GM19240 (cell line): ENCODE measurements around the gene GJA9.
"Not testable (repeated sequence)": the region's sequence is repeated elsewhere in the genome, so short reads cannot be mapped to it uniquely, and the experiment has no call there.

ENCODE experiments used
- DNase-seq: peaks from one replicate; pipeline ENCODE4 v3.0.0; 2011; ENCODE audit warnings: low spot score; ENCODE audit not compliant: insufficient read length

GJA9 gene

DNA sequence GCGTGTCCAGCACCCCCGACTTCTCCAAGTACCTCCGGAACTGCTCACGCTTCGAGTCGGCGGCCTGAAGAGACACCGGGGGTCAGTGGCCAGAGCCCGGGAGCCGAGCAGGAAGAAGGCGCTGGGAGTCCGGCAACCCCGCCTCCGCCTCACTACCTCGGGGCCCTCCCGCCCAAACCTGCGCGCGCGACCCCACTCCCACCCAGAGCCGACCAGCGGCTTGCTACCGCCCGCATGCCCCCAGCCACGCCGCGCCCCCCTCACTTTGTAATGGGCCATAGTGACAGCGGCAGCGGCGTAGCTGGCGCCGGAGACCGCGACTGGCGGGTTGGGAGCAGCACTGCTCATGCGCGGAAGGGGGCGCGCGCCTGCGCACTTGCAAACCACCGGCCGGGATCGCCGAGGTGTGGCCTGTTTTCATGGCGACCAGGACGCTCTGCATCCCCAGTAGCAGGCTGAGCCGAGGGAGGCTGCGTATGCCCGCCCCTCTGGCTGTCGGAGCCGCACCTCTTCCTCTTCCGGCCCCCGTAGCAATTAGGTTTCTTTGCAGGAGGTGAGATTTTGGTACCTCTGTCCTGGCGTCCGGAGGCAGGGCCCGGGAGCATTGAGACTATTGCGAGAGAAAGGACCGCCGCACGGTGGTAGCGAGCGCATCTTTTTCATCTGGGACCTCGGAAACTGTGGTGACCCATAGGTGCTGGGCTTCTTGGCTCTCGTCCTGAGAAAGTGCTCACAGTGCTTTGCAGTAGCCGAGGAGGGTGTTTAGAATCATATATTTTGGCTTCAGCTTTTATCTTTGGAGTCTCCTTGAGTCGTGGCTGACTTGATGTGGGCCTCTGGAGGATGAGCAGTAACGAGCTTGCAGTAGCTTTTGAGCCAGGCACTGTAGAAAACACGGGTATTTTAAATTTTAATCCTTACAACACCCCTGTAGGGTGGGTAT, 8.1 kb downstream of the GJA9 start, which contains the start of gene MYCBP:
Gene MYCBP (minus strand): TSS at position 322 of the 943 bp plus-strand sequence. CDS start 43 bp downstream, at position 279.
- DNase-seq: peak; percentile 92

DNA sequence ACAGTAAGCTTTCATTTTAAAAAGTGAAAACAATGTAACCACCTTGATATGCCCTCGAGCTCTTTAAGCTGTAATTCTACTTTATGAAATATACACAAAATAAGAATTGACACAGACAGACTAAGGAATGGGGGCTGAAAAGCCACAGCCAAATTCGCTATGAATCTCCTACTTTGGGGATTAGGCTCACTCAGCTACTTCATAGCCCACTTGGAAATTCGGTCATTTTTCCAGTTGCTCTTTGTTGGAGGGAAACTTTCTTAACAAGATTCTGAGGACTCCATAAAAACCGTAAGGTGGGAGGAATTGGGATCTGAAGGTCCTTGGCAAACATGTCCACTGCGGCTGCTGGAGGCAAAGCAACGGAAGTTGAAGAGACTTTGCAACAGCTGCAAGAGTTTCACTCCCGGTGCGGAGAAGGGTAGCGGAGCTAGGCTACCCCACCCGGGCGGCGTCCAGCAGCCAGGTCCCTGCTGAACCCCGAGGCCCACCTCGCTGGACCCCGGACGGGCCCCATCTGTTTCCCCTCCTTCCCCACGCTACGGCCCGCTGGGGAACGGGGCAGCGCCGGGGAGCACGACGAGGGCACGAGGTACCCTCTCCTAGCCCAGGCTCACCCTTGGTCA, 8.9 kb downstream of the GJA9 start:
- DNase-seq: no peak

DNA sequence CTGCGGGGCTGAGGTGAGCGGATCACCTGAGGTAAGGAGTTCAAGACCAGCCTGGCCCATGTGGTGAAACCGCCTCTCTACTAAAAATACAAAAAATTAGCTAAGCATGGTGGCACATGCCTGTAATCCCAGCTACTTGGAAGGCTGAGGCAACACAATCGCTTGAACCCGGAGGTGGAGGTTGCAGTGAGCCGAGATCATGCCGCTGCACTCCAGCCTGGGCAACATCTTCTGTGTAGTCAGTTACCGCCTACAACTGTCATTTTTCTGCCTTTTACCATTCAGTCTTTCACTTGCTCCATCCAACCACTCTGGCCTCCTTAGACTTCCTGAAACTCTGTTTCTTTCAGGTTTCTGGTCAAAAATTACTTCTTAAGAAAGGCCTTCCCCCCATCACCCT, 10.4 kb downstream of the GJA9 start:
- DNase-seq: no peak

DNA sequence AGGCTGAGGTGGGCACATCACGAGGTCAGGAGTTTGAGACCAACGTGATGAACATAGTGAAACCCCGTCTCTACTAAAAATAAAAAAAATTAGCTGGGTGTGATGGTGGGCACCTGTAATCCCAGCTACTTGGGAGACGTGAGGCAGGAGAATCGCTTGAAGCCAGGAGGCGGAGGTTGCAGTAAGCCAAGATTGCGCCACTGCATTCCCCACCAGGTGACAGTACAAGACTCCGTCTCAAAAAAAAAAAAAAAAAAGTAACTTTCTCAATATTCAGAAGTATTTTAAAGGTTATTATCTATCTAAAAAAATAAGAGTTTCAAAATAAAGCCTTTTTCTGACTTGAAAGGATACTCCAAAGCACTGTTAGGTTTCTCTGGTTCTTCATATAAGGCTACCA, 14.2 kb downstream of the GJA9 start:
- no peak for DNase-seq

DNA sequence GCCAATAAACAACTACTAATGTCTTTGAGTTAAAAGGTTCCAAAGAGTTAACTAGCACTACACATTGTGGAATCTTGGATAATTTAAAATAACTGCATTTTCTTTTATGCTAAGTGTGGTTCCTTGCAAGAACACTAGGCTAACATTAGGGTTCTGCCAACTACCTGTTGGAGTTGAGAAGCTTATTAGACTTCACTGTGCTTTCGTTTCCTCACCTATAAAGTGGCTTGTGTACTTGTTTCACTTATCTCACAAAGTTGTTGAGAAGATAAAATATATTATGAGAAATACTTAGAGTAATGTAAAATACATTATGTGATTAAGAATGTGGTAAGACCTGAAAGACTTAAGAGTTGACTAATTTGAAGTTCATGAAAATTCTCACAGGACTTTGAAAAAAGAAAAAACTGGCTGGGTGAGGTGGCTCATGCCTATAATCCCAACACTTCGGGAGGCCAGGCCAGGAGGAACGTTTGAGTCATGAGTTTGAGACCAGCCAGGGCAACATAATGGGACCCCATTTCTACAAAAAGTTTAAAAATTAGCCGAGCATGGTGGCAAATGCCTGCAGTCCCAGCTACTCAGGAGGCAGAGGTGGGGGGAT, 16.2 kb downstream of the GJA9 start:
- no peak for DNase-seq

DNA sequence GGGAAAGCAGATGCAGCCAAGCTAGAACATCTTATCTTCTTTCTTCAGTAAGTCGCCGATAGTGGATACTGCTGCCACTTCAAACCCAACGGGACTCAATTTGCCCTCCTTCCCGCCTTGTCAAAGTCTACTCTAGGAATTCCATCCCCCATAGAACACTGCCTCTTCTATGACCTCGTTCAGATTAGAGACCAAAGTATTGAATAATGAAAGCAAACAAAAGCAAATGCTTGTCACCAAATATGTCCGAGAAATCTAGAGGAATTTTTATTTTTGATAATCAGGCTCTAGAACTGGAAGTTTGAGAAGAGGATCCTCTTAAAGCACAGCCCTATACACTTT, 21.0 kb downstream of the GJA9 start:
- DNase-seq: no peak

DNA sequence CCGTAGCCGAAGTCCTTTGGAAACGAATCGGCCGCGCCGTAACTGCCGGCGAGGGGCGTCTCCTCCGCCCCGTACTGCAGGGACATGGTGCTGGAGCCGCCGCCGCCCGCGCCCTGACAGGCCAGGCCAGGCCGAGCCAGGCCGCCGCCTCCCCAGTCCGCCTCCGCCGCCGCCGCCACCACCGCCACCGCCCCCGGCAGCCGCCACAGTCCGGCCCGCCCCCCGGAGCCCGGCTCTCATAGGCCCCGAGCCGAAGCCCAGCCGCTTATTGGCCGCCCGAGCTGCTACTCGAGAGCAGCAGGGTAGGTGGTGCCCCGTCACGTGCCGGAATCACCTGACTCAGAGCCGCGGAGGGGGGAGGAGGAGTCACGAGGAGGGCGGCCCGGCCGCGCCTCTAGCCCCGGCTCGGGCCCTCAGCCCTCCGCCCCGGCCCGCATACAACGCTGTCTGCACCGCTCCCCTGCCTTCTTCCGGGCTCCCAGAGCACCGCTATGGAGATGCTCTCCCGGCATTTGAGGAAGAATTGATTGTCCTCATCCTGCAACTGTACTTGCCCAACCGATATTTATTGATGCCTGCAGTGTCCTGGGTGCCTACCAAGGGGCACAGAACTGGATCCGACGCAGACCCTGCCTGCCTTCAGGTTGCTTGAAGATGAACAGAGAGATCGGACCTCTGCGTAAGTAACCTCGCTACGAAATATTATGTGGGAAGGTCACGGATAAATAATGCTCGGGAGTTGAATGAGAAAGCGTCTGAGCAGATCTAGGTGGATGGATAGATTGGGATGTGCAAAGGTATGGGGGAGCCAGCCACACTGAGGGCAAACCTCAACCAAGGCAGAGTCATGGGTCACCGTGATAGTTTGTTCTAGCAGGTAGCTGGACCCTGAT, 21.6 kb downstream of the GJA9 start, which contains the start of gene RRAGC:
Gene RRAGC (minus strand): TSS at position 212 of the 893 bp plus-strand sequence. CDS start 126 bp downstream, at position 86.
- DNase-seq: peak; percentile 95

DNA sequence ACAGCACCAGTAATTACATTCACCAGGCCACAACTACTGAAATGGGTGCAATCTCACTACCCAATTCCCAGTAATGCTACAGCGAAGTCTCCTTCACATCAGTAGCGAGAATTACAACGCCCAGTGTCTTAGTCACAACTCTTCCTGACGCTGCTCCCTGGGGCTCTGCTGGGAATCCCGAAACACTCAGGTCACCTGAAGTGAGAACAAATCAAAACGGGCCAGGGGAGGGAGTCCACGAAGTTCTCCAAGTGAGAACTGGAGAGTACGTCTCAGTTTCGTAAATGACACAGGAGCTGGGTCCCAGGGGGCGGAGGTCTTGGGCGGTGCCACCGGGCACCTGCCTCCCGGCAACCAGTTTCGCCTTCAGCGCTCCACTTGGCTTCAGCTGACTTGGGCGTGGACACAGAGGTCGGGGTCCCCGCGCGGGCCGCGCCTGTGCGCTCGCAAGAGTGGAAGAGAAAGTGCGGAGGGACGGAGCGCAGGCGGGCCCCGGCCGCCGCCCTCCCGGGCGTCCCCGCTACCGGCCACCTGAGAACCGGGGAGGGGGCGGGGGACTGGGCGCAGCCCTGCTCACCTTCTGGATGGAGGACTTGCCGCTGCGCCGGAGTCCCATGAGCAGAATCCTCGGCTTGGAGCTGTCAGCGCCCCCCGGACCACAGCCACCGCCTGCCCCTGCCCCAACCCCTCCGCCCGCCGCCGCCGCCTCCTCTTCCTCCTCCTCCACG, 22.4 kb downstream of the GJA9 start:
- DNase-seq: no peak

DNA sequence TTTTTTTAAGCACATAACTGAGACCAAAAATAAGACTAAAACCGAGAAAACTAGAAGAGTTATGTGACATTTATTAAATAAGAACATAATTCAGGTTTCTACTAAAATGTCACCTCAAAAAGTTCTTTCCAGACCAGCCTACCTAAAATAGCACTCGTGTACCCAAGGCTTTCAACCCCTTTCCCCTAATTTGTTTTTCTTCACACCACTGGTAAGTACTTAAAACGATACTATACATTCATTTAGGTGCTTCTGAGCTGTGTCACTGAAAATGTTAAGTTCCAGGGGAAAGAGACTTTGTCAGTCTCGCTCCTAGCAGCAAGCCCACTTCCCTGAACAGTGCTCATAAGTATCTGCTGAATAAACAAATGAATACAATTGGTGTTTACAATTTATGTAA, 28.6 kb downstream of the GJA9 start:
- DNase-seq: no peak

DNA sequence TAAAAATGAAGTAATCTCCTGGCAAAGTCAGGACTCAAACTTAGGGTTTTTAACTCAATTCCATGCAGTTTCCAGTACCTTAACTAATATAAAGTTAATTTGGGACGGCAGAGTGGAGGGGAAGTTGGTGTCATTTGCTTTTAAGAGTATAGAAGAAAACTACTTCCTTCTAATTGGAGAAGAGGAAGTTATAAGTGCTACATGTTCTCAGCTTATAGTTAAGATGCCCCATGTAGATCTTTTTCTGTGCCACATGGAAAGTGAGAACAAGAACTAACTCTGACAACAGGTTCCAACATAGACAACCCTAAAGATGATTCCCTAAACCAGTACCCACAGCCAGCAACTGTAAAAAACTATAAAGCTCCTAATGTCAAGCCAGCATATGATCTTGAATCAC, 33.3 kb downstream of the GJA9 start:
- no peak for DNase-seq

DNA sequence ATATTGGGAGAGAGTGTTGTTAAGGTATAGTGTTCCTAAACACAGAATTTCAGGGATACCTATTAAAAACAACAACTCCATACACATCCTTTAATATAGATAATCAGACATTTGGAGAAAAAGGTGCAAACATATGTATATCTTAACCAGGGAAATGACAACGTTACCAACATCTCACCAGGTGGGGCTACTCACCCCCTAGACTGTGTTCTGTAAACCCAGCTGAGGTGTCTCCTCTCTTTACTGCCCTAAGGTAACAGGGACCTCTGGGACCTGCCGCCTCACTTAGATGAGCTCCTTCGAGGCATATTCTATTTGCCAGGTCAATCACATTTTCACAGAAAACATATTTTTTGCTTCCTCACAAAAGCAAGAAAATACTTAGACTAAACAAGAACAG, 35.2 kb downstream of the GJA9 start:
- no peak for DNase-seq

DNA sequence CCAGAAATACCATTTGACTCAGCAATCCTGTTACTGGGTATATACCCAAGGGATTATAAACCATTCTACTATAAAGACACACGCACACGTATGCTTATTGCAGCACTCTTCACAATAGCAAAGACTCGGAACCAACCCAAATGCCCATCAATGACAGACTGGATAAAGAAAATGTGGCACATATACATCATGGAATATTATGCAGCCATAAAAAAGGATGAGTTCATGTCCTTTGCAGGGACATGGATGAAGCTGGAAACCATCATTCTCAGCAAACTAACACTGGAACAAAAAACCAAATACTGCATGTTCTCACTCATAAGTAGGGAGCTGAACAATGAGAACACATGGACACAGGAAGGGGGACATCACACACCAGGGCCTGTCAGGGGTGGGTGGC, 36.3 kb downstream of the GJA9 start:
- DNase-seq: not testable (repeated sequence)

DNA sequence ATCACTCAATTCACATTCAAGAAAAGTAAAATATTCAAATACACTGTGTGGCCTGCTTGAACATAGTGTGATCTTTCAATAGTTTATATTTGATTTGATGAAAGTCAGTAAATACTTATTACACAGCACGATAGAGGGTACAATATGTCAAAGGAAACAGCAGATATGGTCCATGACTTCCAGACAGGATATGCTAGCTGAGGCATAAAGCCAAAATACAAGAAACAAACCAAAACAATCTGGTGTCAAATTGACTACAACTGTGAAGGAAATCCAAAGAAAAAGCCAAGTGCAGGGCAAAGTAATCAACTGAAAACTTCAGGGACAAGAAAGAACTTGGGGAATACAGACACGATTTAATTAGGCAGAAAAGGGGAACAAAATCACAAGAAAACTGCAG, 41.1 kb downstream of the GJA9 start:
- DNase-seq: no peak

DNA sequence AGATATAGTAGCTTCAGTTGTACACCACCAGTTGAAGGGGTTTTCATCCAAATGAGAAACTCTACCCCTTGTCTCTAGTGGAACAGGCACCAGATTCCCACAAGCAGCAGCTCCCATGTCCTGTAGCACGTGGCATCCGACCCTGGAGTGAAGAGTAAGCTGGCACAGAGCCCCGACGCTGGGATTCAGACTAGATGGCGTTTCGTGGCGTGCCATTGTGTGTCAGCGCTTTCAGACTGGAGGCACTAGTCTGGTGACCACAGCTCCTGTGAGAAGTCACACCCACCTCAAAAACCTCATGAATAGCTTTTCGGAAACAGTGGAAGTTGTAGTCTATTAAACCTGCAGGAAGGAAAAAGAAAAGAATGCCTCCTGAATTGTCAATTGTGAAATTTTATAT, 42.0 kb downstream of the GJA9 start:
- no peak for DNase-seq

DNA sequence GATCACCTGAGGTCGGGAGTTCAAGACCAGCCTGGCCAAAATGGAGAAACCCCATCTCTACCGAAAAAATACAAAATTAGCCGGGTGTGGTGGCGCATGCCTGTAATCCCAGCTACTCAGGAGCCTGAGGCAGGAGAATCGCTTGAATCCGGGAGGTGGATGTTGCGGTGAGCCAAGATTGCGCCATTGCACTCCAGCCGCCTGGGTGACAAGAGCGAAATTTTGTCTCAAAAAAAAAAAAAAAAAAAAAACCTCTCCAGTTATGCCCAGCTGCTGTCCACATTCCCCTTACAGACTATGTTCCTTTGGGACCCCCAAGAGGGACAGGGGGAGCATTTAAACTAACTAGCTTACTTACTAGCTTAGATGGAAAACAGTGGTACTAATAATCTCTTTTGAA, 45.1 kb downstream of the GJA9 start:
- not testable (repeated sequence) for DNase-seq

DNA sequence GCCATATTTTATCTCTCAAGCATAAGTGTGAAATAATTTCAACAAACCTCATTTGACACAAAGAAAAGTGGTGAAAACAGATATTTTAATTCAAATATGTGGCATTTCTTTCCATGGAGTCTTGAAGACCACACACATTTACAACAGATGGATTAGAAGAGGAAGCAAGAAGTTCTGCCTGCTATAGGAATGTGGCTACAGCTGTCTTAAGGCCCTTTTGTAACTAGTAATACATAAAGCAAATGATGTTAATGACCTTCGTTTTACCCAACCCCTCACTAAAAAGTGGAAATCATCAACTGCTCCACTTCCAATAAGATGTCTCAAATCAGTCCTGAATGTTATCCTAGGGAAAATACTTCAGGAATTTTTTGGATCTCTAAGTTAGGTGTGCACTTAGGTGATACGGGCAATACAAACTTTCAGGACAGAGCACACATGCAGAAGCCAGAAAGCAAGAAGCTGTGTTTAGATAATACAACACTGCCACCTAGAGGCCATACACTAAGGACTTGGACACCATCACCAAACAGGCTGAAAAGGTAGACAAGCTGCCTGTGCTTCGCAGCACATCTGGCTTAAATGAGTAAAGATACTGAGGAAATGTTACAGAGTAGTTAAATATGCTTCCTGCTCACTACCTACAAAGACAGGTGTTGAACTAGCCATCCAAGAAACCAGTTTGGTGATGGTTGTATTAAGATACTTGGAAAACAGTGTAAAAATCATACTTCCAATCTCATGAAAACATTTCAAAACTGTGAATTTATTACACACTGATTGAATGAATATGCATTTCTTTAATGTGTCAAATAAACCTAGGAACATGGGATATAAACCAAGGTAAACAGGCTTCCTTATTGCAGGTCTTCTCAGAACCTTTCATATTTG, 46.2 kb downstream of the GJA9 start:
- DNase-seq: peak; percentile 67

DNA sequence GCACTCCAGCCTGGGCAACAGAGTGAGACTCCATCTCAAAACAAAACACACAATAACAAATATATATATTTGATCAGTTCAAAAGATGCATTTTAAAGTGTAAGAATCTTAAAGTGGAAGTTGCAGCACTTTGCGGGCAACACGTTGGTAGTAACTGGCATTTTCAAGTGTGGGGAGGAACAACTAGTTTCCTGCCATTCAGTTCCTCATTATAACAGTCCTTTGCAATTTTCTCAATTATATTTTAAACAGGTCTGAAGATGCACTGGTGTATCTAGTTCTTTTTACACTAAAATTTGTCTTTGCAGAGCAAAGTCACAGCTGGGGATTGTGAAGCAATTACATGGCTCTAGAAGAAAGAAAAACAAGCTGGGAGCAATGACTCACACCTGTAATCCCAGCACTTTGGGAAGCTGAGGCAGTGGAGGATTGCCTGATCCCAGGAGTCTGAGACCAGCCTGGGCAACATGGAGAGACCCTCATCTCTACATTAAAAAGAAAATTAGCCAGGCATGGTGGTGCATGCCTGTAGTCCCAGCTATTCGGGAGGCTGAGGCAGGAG, 47.1 kb downstream of the GJA9 start:
- DNase-seq: no peak

DNA sequence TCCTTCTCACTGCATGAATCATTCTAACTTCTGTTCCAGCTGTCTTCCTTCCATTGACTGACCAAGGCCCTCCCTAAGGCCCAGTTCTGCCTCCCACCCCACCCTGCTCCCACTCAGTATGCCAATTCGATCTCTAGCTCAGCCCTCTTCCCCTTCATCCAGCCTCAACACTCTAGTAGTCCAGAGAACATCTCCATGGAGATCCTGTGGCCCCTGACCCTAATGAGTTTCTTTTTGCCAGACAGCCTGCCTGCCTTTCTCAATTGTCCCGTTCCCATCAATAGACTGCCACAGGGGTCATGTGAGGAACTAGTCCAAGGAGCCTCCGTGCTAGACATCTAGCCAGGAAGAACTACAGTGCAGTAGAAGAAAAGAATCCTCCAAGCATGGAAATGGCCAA, 48.2 kb downstream of the GJA9 start:
- no peak for DNase-seq

DNA sequence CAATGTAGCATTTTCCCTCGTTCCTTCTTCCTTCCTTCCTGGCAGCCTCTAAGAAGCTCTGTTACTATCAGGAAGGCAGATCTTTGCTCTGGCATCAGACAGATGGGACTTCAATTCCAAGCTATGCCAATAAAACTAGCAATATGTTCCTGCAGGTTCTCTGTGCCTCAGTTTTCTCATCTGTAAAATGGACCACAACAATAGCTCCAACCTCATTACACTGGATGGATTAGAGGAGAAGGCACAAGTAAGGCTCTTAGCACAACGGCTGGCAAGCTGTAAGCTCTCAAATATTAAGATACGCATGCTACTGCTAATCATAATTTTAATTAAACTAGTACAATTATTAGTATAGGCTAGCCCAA, 49.0 kb downstream of the GJA9 start:
- no peak for DNase-seq
